Suppressor macrophage (primary cell): ENCODE results near the gene SLC25A48.

Experiments used
- DNase-seq, 4 experiments: peaks; one replicate each; pipeline ENCODE4 v3.0.0-alpha.2; 2020 to 2022

Gene SLC25A48

DNA sequence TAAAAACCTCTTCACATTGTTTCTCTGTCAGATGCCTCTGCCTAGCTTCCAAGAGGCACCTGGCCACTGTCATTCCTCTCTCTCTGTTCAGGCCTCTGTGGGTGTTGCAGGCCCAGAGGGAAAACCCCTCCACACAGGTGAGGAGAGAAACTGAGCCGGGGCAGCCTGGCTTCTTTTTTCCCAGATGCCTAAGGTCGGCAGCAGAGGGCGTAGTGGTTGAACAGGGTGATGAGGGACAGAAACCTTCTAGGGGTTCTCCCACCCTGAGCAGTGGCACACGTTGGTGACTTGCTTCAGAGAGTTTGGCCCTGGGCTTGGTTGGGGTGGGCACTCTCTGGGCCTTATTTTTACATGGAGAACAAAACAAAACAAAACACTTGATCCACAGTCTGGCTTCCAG lies 49.0 kb downstream of the SLC25A48 start:
- peak in 1 of 4 experiments; percentile 13 for DNase-seq

DNA sequence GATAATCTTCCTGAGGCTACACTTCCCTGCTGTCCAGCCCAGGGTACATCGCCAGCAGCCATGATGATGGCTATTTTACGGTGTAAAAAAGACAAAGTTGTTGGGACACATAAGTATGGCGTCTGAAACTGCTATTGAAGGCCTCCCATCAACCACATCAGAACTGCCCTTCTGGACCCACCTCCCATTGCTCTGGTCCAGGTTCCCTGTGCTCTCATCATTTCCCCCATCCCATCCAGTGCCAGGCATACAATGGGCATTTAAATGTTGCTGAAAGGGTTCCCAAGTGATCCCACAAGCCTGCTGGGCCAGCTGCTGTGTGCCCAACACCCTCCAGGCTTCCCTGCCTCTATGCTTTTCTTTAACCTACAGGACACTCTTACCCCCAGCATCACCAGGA lies 50.6 kb downstream of the SLC25A48 start:
- no peak for DNase-seq

DNA sequence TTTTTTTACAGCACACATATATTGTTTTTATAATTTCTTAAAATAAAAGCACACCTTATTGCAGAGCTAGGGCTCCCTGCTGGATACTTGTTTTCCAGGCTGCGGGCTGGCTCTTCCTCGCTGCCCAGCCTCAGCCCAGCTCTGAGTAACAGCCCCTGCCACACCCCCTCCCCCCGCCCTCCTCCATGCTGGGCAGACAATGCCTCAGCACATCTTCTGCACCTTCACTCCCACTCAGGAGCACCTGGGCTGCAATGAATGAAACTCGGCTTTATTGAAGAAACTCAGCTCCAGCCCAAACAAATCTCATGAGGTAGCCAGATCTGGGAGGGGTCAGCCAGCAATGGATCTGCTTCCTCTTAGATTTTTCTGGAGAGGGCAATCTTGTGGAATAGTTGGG lies 51.7 kb downstream of the SLC25A48 start:
- no peak for DNase-seq

DNA sequence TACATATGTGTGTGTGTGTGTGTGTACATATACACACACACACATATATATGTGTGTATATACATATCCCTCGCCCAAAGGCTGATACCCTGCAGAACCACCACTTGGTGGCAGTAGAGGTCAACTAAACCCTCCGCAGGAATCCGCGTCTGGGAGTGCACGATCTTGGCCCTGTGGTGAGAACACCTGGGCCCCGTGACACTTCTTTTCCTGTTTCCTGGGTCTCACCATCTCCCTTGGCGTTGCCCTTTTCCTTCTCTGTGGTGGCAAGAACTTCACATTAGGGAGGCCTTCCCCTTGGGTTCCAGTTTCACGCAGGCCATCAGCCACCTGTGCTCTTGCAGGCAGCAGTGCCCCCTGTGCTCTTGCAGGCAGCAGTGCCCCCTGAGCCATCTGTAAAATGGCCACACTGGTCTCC lies 53.0 kb downstream of the SLC25A48 start:
- peak; percentile 73 to 79 (median 78) for DNase-seq

DNA sequence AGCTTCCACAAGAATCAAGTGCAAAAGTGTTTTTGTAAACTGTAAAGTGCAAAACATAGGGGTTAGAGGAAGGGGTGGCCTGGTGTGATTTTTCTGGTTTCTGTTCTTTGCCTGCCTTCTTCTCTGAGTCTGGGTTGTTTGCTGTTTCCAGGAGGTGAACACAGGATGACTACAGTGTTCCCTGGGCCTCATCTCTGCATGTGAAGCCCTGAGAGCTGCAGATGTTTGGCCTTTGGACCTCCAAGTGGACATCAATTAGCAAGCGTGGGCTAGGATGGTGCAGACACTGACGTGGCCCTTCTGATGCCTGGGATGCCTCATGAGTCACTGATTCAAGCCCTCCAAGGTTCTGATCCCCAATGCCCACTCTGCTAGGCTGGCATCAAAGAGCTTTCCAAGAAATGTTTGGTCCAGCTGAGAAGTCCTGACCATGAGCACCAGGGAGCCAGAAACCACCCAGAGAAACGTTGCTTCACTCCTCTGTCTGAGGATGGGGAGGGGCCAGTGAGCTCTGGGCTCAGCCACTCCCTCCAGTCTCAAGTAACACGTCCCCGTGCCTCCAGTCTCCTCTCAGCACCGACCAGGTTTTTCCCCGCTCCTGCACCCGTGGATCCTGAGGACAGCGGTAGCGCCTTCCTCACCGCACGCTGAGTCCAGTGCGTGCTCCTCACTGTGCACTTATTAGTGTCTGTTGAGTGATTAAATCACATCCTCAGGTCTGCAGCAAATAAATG lies 53.6 kb downstream of the SLC25A48 start:
- DNase-seq, result no peak

DNA sequence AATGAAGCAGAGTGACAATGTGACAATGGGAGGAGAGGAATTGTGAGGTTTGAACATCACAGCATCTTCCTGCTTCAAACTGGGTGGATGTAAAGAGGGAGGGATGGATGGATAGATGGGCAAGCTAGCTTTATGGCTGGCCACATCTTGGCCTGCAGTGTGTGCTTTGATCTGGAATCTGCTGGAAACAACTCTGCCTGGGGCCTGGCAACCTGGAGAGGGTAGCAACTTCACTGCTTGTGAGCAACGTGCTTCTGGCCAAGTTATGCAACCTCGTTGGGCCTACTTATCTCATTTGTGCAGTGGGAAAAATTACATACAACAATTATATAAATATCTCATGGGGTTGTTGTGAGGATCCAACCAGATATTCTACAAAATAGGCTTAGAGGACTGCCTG lies 55.8 kb downstream of the SLC25A48 start:
- no peak for DNase-seq

DNA sequence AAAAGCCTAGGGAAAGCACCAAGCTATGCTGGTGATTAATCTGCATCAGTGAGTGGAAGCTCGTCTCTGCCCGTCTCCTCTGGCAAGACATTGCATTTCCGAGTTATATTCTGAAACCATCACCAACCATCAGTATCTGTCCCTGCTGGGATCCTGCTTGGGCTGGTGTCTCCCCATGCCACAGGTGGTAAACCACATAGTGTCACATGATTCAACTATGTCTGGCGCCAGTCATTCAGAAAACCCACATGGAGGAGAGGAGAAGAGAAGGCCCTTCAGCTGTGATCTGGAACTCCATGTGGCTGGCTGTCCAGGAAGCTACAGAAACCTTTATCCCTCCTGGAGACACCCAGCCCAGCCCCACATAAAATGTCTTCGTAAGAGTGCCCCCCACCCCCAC lies 56.4 kb downstream of the SLC25A48 start:
- DNase-seq, result no peak

DNA sequence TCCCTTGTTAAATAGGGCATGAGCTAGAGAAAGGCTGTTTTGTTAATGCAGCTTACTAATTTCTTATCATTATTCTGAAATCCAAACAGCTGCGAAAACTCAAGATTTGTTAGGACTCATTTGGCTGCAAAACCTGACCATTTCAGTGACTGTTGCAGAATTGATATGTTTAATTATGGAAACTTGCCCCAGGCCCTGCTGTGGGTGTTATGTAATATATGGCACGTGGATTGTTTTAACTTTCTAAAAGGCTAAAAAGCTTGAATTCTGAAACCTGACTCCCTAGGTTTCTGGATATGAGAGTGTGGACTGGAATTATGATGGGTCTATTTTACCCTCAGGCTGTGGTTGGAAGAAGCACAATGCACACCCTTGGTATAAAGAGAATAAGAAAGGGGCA lies 56.8 kb downstream of the SLC25A48 start:
- DNase-seq, result no peak

DNA sequence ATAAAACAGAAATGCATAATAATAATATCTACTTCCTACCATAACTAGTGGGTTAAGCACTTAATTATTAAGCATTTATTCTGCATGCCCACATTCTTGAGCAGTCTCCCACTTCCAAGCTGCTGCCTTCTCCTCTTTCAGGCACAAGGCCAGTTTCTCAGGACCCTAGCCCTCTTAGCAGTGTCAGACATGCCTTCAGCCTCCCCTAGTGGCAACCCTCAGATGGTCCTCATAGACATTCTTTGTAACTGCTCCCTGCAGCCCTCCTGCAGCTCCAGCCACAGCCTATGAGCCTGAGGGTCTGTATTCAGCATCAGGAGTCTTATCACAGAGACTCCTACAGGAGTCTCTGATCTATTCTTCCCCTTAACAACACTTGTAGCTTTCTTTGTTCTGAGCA lies 57.3 kb downstream of the SLC25A48 start:
- DNase-seq, result no peak

DNA sequence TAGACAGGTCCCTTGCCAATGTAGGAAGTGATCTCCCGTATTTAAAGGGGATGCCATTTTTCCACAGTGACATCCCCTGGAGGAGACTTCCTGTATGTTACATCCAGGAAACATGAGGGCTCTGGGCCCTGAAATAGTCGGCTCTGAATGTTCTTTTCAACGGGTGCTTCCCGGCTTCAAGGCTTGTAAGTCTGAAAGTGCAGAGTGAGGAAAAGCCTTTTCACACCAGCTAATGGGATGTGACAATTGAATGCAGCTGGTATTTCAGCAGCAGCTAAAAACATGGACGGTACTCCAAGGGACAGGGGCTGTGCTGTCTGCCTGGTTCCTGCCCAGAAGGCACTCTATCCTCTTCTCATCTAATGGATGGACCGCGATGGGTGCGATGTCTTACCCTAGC lies 59.8 kb downstream of the SLC25A48 start:
- DNase-seq, result no peak

DNA sequence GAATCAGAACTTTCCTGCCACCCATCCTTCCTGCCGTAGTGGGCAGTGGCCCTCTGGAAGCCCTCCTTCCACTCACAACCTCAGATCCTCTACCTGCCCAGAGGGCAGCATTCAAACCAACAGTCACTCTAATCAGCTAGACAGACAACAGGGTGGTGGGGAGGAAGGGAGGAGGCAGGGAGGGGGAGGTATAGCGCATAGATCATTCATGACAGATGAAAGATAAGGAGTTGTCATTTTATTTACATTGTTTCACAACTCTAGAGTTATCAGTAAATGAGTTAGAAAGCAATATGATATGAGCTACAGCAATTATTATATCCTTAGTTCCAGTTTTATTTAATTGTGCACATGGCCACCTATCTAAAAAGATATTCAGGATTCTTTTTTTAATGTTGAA lies 60.3 kb downstream of the SLC25A48 start:
- DNase-seq, result no peak

DNA sequence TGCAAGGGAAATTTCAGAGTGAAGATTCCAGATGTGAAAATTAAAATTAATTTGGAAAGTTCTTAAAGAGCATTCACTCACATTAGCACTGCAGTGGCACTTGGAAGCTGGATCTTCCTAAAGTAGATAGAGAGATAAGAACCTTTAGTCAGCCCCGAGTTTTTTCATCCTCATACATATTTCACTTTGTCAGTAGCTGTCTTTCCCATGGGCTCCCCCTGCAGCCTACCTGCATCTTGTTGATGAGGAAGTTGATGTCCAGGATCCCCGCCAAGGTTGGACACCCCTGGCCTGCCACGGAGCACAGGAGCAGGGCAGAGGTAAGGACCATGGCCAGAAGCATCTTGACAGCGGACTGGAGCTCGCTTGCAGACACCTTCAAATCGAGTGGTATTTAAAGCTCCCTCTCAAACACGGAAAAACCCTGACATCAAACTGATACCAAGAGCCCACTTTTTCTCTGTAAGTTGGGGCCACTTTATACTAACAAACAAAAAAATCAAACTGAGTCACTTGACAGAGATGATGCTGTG lies 61.1 kb downstream of the SLC25A48 start, which contains the start of gene IL9:
TSS of gene IL9 (minus strand) at position 368 of the 533 bp plus-strand sequence. CDS start at position 343, 25 bp downstream.
- no peak for DNase-seq

DNA sequence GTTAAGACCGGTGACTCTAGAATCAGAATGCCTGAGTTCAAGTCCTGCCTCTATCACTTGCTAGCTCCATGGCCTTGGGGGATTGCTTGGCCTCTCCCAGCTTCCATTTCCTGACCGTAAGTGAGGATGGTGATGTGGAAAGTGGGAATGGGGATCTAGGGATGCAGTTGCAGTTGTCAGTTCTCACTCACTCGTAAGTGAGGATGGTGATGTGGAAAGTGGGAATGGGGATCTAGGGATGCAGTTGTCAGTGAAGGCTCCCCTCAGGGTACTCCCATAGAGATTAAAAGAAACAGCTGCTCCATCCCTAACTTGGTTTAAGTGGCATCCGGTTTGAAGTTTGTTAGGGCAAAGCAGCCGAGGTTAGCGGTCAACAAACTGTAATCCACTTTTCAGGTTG lies 64.2 kb downstream of the SLC25A48 start:
- DNase-seq, result no peak

DNA sequence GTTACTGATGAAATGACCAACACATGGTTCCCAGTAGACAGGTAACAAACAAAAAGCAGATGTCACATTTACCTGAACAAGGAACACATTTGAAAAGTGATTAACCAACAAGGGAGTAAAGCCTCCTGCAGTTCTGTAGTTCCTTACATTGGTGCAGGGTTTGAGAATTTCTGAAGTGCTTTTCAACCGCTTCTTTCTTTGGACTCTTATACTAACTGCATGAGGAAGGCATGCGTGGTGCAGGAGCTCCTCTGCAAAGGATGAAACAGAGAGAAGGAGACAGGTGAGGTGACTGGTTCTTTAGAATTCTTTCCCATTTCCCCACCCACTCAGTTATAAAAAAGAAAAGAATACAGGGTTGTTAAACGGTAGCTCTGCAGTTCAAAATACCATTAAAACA lies 65.8 kb downstream of the SLC25A48 start:
- DNase-seq, result no peak

DNA sequence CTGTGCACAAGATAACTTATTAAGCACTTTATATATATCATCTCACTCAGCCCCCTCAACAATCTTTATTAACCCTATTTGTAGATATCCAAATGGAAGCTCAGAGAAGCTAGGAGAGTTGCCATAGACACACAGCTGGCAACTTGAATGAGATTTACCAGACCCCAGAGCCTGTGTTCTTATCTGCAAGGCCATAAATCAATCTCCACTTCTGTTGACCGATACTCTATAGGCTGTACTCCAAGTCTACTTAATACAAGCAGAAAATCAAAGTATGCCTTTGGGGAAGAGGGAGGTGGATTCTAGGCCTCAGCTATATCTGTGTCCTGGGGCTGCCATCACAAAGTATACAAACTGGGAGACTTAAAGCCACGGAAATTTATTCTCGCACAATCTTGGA lies 67.2 kb downstream of the SLC25A48 start:
- no peak for DNase-seq

DNA sequence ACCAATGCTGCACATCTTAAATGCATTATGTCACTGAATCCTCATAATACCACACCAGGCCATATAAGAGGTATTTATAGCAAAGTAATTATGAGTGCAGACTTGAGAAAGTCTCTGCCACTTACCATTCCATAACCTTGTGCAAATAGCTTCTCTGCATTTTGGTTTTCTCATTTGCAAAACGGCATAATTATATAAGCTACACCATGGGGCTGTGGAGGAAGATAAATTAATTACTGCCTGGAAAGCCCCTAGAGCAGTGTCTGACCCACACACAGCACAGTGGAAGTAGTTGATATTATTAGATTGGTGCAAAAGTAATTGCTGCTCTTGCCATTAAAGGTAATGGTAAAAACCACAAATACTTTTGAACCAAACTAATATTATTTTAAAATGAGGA lies 70.7 kb downstream of the SLC25A48 start:
- DNase-seq, result no peak

DNA sequence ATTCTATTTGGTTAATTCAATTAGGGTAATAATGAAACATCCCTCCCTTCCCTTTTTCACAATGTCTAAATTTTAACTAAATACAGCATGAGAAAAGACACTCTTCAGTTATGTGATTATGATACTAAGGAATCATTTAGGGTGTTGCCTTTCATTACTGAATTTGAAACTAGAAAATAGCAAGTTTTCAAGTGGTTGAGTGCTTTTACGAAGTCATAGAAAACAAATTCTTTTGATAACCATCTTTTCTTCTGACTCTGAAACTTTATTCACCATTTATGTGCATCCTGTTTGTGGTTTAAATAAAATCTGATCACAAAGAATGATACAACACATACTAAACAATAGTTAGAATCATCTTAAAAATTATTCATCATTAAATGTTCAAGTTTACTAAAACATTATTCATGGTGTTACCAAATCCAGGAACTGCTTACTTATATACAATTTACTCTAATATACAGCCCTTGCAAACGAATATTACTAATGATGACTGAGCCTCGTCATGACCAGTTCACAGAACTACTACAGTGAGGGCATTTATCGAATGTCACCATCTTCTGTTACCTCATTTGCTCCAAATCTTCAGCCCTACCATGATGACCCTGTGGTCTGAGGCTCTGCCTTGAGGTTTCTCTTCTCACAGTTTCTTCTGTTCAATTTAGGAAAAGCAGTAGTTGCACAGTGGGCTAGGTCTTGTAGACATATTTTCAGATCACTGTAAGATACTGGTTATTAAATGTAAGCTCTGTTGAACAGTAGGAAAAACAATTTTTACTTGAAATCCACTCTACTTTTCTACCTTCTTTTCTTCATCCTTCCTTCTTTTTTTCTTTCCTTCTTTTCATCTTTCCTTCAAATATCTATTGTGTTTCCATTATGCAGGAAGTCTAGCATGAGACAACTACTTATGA lies 79.5 kb downstream of the SLC25A48 start:
- no peak for DNase-seq

DNA sequence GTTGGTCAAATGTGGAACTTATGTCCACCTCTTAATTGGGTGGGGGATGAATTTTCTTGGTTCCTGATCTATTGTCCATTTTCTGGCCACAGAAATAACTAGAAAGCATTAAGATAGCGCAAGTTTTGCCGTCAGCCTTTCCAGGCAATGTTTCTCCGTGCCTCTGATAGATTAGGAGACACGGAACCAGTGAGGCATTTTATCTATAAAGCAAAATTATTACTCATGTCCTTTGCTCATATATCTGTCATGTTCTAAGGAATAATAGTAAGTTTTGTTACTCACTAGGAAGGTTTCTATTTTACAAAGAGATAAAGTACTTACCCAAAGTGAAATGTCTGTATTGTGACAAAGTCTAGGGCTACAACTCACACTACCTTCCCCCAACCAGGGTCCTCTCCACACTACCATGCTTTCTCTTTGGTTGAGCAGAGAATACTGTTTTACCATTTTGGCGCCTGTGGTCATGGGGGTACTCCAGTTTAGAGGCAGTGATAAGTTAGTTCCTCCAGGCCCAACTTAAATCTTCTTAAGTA lies 81.1 kb downstream of the SLC25A48 start:
- DNase-seq, result no peak

DNA sequence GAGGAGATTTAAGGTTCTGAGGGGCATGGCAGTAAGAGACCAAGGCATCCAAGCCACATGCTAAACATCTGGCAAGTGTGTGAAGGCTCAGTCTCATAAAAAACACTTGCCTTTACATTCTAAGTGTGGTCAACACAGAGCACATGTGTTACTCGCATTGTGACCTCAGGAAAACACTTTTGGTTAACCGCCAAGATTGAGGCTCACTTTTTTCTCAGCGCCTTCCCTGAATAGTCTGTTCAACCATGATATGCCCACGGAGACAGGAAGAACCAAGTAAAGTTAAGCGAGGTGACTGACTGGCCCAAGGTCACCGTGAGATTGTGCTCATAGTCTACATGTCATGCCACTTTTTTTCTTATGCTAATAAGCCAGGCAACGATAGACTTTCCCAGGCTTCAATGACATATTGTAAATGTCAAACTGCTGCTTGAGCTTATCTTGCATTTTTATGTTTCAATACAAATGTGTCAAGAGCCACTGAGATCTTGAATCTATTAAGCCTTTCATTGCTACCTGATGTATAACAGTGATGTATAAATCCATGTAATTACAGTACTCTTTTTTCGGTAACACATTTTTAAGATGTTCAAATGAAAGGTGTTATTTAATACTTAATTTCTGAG lies 82.3 kb downstream of the SLC25A48 start:
- DNase-seq, result no peak

DNA sequence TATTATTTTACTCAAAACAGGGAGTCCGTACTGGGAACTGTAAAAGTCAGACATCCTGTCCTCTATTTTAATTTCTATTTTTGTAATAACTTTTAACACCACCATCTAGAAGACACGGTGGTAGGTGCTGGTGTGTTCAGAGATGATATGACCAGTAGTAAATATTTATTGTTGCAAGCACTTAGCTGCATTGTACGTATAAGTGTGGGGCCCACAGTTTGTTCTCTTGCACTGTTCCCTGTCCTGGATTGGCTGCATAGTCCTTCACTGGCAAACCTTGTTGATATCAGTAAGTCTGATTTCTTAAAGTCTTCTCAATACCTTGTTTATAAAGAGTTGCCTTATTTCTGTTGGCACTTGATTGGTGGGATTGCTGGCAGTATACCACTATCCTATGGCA lies 85.7 kb downstream of the SLC25A48 start:
- no peak for DNase-seq

DNA sequence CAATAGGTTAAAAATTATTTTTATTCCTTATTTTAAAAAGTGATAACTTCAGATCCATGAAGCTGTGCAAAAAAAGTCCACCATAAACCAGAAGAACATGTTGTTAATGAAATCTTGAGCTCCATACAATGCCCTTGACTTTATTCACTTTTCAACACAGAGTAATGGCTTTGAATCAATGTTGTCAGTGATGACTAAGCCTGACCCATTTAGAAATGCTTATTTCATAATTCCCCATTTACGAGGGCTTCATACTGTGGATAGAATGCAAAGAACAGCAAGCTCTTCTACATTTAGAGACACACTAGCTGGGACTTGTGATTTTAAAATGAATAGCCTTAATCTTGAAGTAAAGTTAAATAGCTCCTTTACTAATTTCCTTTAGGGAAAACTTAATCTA lies 86.9 kb downstream of the SLC25A48 start:
- DNase-seq, result peak in 3 of 4 experiments; percentile 5 to 28 (median 27)

DNA sequence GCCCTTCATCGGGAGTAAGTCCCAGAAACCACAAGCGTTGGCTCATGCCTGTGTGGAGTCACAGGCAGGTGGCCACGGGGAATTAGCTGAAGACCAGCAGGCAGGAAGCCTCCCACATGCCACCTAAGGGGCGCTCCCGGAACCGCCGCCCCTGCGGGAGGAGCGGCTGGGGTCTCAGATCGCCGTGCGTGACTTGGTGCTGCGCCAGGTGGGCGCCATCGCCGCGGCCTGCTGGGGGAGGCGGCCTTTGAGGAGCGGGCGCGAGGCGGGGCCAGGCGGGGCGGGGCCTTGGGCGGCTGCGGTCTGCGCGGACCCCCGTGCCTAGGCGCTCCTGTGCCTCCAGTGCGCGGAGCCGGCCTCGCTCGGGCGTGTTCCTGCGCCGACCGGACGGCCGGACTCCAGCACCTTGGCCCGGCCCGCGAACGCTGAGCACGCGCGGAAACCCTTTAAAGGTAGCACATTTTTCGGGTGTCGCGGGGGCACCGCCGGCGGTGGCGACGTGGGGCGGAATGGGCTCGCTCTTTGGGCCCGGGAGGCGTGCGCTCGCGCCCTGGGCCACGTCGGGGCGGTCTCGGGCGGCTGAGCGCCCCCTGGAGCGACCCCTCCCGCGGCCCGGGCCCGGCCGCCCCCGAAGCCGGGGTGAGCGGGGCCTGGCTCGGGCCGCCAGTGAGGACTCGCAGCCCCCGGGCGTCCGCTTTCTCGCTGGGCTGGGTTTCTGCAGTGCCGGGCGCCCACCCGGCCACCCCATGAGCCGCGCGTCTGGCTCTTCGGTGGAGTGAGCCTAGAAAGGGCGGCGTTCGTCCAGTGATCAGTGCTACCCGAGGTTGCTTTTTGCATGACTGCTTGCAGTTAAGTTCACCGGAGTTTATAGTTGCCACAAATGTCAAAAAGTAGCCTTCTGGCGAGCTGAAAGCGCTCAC lies 95.8 kb downstream of the SLC25A48 start:
- DNase-seq, result peak in 1 of 4 experiments; percentile 4
